Brain pericyte (primary cell): ENCODE results near the gene GPR171.
"Not testable (repeated sequence)": the region's sequence is repeated elsewhere in the genome, so short reads cannot be mapped to it uniquely, and the experiment has no call there.

Source experiments
- DNase-seq: peaks from one replicate; pipeline ENCODE4 v3.0.0-alpha.2; 2012; ENCODE audit warnings: low read depth, low spot score

Gene GPR171

DNA sequence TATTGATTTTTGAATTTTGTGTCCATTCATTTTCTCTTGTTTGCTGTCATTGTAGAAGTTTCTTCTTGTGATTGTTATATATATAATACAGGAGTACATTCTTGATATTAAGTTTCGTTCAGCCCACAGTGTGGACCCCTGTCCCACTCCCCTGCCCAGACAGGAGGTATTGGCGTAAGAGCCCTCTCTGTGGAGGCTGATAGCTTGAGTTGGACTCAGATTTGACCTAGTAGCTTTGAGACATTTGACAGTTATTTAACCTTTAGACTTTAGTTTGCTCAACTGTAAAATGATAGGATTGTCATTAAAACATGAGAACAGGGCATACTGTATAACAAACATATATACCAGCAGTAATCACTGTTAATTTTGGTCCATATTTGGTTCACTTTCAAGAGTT, 27.1 kb downstream of the GPR171 start:
- no peak for DNase-seq

- no peak for DNase-seq
Measured at GRCh38 chr3:151174351-151174750, 28.7 kb downstream of the GPR171 start.

GRCh38 chr3:151171145-151171757, 31.8 kb downstream of the GPR171 start:
- DNase-seq, result no peak

DNA sequence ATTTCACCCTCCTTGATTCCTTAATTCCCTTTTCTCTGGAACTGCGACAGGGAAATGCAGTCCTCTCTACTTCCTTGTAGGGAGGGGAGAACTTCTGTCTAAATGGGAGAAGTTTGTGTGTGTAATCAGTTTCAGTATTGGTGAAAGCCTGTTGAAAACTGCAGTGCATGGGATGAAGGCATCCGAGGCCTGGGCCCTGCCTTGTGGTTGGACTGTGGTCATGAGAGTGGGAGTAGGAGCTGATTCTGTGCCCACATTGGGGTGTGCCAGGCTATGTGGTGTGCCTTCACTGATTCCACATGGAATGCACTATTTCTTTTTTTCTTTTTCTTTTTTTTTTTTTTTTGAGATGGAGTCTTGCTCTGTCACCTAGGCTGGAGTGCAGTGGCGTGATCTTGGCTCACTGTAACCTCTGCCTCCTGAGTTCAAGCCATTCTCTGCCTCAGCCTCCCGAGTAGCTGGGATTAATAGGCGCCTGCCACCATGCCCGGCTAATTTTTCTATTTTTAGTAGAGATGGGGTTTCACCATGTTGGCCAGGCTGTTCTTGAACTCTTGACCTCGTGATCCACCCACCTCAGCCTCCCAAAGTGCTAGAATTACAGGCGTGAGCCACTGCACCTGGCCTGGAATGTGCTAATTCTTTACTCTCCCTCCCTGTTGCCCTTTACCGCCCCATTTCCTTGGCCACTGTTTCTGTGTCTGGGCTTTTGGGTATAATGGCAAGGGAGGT, 32.9 kb downstream of the GPR171 start:
- DNase-seq, result not testable (repeated sequence)

GRCh38 chr3:151169262-151169947, 33.6 kb downstream of the GPR171 start:
- DNase-seq, result no peak

DNA sequence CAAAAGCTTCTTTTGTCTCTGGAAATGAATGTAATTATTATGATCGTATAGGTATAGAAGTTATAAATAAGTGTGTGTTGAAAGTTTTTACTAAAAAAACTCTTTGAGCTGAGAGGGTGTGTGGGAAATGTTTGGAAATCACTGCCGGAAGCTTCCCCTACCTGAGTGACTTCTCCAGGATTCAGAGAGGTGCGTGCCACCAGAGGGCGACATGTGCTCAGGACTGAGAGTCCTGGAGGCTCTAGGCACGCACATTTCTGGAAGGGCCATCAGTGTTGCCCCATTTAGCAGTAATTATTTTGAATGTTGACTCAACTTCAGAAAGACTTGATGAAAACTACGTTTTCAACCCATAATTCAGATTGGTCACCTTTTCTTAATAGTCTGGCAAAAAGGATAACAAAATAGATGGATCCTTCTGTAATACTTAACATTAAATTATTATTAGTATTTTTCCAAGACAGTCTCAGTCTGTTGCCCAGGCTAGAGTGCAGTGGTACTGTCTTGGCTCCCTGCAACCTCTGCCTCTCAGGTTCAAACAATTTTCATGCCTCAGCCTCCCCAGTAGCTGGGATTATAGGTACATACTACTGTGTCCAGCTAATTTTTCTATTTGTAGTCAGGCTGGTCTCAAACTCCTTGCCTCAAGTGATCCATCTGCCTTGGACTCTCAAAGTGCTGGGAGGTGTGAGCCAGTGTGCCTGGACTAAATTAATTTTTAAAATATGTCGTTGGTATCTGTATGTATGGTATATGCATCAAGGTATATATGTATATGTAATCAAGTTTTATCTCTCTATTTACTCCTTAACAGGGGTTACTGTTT, 34.5 kb downstream of the GPR171 start:
- DNase-seq, result no peak

GRCh38 chr3:151166161-151166560, 36.9 kb downstream of the GPR171 start:
- no peak for DNase-seq

GRCh38 chr3:151165226-151165625, 37.8 kb downstream of the GPR171 start:
- no peak for DNase-seq

DNA sequence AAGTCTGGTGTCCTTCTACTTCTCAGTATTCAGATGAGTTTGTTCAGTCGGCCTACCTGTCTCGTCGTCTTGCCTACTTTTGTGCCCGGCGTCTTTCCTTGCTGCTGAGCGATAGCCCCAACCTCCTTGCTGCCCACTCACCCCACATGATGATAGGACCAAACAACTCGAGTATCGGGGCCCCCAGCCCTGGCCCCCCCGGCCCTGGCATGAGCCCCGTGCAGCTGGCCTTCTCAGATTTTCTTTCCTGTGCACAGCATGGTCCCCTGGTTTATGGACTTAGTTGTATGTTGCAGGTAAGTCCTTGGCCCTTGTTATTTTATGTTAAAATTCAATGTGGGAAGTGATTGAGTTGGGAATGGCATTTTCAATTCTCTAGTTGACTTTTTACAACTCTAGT, 43.2 kb downstream of the GPR171 start:
- DNase-seq, result no peak

DNA sequence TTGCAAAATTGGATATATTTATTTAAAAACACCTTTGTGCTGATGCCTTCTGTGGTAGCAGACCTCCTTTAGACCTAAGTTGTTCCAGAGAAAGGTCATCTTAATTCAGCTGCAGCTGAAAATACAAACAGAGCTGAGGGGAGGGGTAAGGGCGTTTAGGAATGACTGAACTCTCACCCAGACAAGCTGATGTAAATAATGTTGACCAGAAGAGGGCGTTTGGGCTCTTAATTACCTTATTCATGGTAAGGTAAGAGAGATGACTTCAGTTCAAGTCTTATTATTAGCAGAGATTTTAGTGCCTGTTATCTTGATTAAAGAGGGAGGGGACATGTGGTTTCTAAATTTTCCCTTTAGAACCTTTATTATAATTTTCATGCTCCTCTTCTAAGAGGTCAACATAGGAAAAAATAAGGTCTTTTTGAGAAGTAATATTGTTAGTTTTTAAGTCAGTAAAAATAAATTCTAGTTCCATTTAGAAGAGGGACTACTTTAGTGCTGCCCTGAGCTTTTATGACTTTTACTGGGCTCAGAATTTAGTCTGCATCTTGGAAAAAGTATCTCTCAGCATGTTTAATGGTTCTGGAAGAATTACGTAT, 46.3 kb downstream of the GPR171 start:
- DNase-seq, result no peak

GRCh38 chr3:151155409-151156128, 47.4 kb downstream of the GPR171 start:
- DNase-seq, result no peak

DNA sequence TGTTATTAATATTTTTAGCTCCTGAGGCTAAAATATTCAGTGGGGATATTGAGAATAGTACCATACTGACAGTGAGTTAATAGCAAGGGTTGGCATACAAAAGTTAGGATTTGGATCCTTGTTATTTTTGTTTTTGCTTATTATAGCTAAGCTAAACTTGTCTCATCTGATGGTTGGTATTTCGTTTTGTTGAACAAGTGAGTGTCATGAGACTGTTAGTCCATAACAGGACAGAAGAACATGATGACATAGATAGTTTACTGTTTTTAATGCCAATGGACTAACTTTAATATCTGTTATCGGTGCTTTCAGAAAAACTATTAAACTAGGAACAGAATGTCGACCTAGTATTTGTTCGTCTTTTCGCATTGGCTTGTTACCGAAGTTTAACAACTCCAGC, 48.5 kb downstream of the GPR171 start:
- no peak for DNase-seq

GRCh38 chr3:151152455-151153079, 50.4 kb downstream of the GPR171 start:
- DNase-seq, result no peak
